ENCODE measurements around the gene ADAMTS8. TPM values are rescaled to one million over a fixed set of nuclear protein-coding genes. Genes with fewer than 3 reads are reported as not detected.

Gene ADAMTS8
- total RNA-seq, 1 donor from 2014 or later: 0.13 TPM

DNA sequence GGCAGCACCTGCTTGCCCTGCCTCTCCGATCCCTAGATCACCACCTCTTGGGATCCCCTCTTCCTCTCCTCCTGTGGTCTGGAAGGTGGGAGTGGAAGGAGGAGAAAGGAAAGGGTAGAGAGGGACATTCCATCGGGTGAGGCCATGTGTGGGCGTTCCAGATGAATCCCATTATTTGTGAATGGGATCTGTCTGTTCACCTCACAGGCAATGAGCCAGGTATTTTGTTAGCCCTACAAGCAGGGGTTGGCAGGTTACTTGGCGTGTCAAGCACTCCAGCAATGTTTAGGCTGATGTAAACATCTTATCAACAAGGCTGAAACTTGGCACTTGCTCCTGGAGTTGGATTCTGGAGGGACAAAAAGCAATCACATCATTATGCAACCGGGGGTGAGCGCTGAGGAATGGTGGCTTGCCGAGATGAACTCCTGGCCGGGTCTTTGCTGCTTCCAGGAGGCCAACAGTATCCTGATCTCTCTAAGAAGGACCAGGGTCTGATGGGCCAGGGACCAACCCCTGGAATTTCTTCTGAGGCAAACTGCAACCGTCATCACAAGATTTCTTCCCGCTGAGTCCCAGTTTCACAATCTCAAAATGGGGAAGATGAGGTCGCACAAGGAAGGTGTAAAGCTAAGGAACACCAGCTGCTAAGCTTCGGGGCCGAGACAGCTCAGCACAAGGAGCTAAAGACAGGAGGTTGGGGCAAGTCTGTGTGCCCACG is 7.8 kb downstream of the ADAMTS8 start:
- no peak for DNase-seq (ENCODE audit: low read depth)

DNA sequence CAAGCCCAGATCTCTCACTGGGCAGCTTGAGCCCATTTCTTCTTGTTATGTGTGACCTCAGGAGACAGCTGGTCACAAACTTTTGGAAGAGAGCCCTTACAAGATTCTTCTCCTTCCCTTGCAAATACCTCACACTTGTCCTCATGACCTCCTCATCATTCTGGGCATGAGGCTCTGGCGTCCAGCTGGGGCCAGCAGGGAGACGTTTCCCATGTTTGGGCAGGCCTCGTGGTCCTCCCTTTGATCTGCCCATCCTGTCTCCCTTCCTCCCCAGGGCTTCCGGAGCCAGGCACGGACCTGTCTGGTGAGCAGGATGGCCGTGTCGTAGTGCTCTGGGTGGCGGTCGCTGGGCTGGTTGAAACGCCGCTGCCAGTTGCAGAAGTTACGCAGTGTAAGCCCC is 9.7 kb downstream of the ADAMTS8 start:
- peak; percentile 89 for DNase-seq (ENCODE audit: low read depth)

DNA sequence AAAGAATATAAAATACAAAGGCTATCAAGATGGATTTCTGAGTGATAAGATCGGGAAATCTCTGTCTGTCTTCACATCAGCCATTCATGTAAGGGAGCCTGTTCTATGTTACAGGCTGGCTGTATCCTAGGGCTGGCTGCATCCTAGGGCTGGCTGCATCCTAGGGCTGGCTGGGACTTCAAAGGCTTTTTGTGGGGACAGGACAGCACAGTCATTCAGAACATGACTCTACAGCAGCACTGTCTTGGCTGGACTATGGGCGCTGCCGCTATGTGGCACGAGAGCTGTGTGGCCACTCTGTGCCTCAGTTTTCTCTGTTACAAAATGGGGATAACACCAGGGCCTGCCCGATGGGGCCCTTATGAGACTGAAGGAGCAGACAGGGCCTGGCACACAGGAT is 10.2 kb downstream of the ADAMTS8 start:
- no peak for DNase-seq (ENCODE audit: low read depth)

DNA sequence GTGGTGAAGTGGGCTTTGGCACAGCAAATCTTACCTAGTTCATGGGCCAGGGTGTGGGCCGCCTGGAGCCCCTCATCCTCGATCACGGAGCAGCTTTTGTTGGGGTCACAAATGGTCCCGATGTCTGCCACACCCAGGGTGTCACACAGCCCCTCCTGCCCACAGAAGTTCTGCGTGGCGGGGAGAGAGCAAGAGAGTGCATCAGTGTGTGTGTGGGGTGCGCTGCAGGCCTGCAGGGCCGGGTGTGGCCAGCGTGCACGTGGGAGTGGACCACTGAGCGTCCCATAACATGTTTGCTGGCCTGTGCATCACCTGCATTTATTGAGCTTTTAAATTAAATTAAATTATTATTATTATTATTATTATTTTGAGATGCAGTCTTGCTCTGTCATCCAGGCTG is 11.5 kb downstream of the ADAMTS8 start:
- DNase-seq (ENCODE audit: low read depth): no peak

DNA sequence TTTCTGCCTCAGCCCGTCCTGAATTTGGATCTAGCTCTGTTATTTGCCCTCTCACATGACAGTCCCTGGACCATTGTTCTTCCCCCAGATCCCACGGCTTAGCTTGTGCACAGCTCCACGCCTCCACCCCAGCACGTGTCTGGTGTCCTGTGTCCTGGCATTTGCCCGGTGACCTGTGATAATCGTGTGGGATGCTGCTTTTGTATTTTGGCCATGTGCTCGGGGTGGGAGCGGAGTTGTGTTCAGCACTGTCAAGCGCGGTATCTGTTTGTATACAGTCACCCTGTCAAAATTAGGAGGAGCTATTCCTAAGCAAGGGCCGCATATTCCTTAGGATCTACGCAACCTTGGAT is 11.9 kb downstream of the ADAMTS8 start:
- no peak for DNase-seq (ENCODE audit: low read depth)

DNA sequence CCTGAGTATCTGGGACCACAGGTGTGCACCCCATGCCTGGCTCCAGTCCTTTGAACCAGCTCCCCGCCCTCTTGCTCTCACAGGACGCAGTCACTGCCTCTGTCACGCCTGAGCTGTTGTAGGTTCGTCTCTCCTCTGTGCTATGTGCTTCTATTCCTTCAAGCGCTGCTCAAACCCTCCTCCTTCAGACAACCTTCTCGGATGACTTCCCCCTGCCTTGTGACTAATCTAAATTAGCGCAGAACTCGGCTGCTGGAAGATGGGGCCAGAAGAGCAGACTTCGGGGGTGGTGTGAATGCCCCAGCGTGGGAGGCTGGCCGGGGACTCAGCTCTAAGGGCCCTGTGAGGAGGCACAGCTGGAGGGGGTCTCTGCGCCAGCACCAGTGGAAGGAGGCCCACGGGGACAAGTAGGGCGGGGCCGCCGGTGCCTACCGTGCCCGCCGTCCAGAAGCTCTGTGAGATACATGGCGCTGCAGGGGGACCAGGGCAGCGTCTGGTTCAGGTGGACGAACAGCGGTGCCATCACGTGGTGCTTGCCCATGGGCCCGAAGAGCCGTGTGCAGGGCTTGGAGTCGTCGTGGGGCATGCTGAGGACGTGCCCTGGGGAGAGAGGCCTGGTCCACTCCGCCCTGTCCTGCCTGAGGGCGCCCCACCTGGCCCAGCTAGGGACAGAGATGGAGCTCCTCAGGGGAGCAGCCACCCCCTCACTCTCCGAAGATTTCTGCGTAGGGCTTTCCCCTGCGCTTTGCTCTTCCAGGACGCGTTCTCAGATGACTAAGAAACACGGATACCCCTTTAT is 12.5 kb downstream of the ADAMTS8 start:
- no peak for DNase-seq (ENCODE audit: low read depth)

DNA sequence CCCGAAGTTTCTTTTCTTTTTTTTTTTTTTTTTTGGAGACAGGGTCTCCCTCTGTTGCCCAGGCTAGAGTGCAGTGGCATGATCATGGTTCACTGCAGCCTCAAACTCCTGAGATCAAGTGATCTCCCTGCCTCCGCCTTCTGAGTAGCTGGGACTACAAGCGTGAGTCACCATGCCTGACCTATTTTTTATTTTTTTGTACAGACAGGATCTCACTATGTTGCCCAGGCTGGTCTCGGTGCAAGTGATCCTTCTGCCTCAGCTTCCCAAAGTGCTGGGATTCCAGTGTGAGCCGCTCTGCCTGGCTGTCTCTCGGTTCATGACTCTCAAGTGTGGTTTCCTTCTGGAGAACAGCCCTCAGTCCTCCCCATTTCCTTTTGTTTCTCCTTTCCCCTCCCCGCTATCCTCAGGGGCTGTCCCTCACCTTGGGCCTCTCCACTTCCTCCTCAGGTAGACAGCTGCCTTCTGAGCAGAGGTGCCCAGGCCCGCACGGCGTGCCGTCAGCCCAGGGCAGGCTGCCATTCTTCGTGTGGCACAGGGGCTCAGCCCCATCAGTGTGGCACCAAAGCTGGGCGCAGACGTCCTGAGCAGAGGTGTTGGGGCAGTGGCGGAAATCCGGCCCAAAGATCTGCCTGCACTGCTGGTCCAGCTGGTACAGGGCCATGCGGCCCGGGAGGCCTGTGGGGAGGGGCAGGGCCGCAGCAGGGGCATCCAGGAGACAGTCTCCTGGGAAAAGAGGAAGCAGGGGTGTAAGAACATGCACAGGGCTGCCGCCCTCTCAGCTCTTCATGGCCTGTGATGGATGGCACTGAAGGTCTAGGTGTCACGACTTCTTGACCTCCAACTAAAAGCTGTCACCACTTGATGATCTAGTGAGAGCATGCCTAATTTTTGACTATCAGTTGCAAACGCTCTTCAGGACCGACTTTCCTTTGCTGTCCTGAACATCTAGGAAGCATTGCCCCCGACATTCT is 14.0 kb downstream of the ADAMTS8 start:
- DNase-seq (ENCODE audit: low read depth): no peak

DNA sequence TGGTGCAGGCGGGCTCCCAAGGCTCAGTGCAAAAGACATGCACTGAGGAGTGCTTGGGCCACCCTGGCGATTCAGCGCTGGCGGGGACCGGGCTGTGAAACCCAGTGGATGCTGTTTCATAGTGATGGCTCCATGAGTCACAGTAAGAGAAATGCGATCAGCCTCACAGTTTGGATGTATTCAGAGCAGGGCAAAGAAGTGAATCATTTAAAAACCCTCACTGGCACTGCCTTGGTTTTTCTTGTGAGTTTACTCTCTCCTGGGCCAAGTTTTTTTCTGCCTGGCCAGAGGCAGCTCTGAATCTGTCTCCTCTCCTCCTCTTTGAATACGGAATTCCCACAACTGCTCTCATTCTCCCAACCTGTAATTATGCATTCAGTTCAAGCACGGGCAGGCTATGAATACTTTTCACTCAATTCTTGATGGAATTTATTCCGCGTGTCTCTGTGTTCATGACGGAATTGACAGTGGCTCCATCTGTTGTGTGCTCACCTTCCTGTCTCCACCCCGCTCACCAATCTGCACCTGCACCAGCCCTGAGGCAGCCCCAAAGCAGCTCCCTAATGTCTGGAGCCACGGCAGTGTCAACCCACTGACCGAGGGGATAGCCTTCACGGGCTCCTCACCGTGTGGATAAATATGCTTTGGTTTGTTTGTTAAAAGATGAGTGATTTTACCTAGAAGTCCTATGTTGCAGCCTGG is 14.9 kb downstream of the ADAMTS8 start:
- peak; percentile 73 for DNase-seq (ENCODE audit: low read depth)

DNA sequence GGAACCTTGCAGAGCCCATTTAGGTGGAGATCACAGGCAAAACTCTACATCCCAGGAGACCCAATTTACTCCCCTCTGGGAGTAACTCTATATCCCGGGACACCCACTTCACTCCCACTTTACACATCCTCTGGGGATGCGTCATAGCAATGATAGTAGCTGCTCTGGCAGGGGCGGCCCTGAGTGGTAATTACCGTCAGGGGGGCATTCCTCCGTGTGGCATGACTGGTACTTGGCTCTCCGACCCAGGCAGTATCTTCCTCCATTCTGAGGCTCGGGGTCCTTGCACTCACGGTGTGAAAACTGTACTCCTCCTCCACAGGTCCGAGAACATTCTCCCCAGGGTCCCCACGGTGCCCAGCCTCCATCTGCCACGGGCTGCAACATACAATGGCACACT is 17.2 kb downstream of the ADAMTS8 start:
- DNase-seq (ENCODE audit: low read depth): no peak

DNA sequence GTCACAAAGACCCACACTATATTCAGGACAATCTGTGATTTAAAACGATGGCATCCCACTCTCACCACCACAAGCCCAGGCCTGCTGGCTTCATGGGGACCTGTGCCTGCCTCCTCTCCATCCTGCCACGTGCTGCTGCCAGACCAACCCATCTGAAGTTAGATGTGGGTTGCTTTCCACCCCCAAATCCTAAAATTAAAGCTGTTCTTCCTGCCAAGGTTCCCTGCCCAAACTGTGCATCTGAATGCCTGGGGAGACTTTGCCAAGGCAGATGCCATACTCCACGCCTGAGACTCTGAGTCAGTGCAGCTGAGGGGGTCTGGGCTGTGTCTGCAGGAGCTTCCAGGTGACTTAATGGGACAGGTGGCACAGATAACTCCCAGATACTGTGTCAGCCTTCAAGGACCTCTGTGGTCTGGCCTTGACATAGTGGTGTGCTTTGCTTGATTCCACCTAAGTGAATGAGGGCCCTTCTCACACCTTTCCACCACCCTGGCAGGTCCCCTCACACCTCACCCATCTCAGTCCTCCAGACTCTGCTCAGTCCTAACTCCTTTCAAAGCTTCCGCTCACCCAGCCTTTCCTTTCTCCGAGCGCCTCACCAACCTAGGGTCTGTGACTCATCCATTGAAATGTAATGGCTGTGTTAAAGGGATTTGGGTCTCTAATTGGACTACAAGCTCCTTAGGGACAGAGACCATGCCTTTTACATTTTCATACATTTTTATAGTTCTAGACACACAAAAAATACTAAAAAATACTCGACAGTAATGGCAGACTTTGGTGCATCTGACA is 18.6 kb downstream of the ADAMTS8 start:
- peak; percentile 43 for DNase-seq (ENCODE audit: low read depth)

DNA sequence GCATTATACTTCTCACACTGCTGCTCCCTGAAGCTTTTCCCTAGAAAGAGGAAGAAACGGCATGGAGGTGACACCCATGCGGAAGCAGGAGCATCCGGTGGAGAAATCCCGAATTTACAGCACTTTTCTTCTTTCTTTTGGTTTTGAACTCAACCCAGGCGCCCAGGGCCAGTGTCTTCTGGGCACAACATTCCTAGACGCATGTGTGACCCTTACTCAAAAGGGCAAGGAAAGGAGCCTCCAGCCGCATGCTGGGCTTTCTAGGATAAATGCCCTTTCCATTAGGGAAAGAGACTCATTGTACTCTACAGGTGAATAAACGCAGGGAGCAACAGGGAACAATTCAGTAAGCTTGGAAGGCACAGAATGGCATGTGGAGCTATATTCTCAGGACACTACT is 19.5 kb downstream of the ADAMTS8 start:
- no peak for DNase-seq (ENCODE audit: low read depth)

DNA sequence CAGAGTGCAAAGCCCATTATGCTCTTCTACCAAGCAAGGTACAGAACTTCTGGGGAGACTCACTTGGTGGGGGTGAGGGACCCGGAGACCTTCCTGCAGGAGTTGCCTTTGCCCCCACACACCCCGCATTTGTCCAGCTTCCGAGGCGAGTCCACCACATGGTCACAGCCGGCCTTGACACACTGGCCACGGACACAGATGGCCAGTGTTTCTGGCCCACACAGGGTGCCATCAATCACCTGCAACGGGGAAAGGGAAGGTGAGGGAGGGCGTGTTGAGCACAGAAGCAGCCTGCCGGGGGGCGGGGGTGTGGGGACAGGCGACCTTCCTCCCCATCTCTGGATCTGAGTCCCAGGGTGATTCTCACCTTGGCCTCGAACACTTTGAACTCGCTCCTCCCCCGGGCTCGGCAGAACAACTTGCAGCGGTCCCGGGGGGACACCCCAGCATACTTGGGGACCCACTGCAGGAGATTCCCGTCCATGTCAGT is 20.0 kb downstream of the ADAMTS8 start:
- DNase-seq (ENCODE audit: low read depth): peak; percentile 65

DNA sequence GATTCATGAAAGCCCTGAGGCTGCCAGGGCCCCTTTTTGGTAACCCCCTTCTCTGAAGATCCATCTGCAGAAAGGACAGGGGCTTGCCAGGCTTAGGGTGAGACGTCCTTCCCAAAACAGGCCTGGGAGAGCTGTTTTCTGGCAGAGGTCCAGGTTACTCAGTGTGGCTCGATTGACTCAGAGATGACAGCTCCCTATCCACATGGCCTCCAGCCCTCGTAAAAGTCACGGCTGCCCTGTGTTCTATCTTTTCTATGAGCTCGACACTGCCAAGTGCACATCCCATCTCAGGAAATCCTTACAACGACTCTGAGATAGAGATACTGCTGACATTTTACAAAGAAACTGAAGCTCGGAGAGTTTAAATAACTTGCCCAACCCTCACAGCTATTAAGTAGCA is 20.4 kb downstream of the ADAMTS8 start:
- peak; percentile 76 for DNase-seq (ENCODE audit: low read depth)

DNA sequence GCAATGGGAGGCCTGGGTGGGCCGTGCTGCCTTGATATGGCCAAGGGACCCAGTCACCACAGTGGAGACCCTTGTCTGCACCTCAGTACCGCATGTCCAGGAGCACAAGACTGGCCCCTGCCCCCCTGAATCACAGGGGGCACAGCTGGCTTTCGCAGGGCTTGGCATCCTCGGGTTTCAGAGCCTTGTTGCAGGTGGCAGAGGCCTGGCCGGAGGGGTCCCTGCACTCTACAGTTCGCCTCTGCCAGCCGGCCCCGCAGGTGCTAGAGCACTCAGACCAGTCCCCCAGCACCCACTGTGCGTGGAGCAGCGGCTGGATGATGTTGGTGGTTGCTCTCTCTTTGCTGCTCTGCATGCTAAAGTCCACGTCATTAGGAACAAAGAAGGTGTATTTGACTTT is 23.0 kb downstream of the ADAMTS8 start:
- DNase-seq (ENCODE audit: low read depth): no peak

DNA sequence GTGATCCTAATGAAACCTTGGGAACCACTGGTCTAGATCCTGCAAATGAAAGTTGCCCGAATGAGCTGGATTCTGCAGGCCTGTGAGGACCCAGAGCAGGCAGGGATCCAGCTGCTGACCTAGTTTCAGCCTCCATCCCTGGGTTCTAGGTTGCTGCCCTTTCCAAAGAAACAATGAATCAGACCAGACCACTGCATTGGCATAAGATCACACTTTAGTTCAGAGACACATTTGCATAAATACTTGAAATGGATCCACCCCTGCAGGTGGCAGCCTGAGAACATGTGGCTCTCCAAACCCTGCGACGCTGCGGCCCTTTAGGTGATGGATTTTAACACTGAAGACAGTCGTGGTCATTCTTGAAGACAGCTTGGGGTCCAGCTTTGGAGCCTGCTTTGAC is 23.7 kb downstream of the ADAMTS8 start:
- DNase-seq (ENCODE audit: low read depth): no peak

DNA sequence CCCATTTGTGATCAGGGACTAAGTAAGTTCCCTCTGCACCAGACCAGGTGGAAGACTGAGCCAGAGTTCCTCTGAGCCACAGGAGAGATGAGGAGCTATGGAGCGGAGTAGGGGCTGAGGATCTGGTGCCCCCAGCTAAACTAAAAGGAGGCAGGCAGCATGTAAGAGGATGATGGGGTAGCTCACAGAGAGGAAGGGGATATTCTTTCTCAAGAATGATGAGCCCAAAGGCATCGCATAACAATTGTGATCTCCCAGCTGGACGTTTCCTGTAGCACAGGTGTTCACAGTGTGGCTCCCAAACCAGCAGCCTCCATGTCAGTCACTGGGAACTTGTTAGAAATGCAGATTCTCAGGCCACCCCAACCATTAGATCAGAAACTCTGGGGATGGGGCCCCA is 24.4 kb downstream of the ADAMTS8 start:
- DNase-seq (ENCODE audit: low read depth): no peak

DNA sequence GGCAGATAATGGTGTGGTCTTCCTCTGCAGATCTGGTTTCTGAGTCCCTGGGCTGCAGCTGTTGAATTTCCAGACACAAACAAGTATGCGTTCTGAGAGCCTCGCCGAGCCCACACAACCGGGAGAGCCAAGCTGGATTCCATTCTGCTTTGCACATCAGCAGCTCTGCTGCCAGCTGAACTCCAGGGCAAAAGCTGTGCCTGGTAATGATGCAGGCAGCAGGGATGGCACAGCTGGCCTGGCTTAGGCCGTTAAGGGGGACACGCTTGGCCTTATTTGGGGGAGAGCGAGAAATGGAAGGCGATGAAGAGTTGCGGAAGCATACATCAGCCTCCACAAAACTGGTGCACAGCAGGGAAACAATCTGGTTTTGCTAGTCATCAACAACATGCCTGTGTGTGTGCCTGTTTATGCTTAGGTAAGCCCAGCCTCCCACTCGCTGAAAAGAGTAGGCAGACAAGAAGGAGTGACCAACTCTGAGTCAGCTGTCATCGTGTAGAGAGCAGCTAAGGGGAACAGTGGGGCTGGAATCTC is 25.1 kb downstream of the ADAMTS8 start:
- DNase-seq (ENCODE audit: low read depth): peak; percentile 95

DNA sequence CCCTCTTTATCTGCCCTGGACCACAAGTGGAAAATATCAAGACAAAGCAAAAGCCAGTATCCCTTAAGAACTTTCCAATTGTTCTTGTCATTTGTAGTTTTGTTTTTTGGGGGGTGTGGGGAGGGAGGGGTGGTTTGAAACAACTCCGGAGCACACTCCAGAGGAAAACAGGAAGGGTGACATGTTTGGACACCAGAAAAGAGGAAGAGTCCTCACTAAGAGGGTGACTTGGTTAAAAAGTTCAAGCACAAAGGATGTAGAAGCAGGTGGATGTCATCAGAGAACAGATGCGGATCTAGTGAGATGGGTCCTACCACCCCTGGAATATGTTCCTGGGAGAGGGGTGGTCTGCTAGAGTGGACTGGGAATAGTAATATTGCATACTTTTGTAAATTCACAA is 25.8 kb downstream of the ADAMTS8 start:
- DNase-seq (ENCODE audit: low read depth): no peak

DNA sequence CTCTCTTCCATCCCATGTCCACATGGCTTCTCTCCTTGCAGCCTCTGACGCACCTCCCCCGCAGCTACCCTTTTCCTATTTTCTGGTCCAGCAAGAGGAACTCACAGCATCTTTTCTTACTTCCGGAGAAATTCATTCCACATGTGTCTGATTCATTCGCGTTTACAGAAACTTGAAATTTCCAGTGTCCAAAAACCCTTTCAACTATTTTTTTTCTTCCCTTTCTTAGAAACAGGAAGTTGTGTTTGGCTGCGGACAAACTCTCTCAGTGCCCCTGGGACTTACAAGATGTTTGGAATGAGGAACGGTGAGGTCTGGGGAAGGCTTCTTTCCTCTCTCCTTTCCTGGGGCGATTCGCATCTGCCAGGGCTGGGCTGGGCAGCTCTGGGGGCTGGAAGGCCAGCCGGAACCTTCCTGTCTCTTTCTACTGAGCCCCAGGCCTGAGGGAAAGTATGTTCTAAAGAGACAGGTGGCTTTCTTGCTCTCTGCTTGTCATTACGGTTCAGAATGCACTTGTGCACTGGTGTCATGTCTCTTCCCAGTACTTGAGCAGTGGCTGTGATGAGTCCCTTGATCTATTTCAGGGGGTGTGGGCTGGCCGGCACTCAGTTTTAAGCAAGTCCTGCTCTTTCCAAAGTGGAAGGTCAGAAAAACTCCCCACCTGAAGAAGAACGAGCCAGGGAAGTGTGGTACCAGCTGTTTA is 27.5 kb downstream of the ADAMTS8 start:
- DNase-seq (ENCODE audit: low read depth): peak; percentile 77

All from myocyte (in vitro differentiated cells).